GM15510 (cell line): ENCODE results near the gene ZNF561.

ENCODE experiments used
- POLR2A ChIP-seq: IDR thresholded peaks from 3 replicates; pipeline ENCODE4 v1.6.1; 2011; ENCODE audit warnings: borderline replicate concordance; ENCODE audit not compliant: insufficient read length; ENCODE audit errors: extremely low read depth

The ZNF561 gene

GRCh38 chr19:9621156-9622037 is at the start of gene ZNF561:
TSS of gene ZNF561 (minus strand) at chr19:9621232. CDS start at chr19:9619456, 1,776 bp downstream.
- peak; percentile 71 for TF ChIP-seq POLR2A

GRCh38 chr19:9668544-9668943 is 47.5 kb upstream of the ZNF561 start:
- TF ChIP-seq POLR2A, result no peak

- TF ChIP-seq POLR2A, result no peak
Observed at GRCh38 chr19:9667898-9668297, 46.9 kb upstream of the ZNF561 start.

- no peak for TF ChIP-seq POLR2A
Observed at GRCh38 chr19:9658769-9659168, 37.7 kb upstream of the ZNF561 start.

GRCh38 chr19:9650345-9650744 is 29.3 kb upstream of the ZNF561 start:
- TF ChIP-seq POLR2A, result no peak

- TF ChIP-seq POLR2A, result no peak
Observed at GRCh38 chr19:9645472-9645871, 24.4 kb upstream of the ZNF561 start.

- TF ChIP-seq POLR2A, result no peak
Observed at GRCh38 chr19:9644472-9644871, 23.4 kb upstream of the ZNF561 start.

- no peak for TF ChIP-seq POLR2A
Observed at GRCh38 chr19:9641810-9642209, 20.8 kb upstream of the ZNF561 start.

- no peak for TF ChIP-seq POLR2A
Observed at GRCh38 chr19:9640956-9641355, 19.9 kb upstream of the ZNF561 start.

GRCh38 chr19:9636018-9636417 is 15.0 kb upstream of the ZNF561 start:
- no peak for TF ChIP-seq POLR2A

GRCh38 chr19:9627856-9628255 is 6.8 kb upstream of the ZNF561 start:
- TF ChIP-seq POLR2A, result no peak

GRCh38 chr19:9622531-9622930 is 1.5 kb upstream of the ZNF561 start:
- TF ChIP-seq POLR2A, result no peak

- no peak for TF ChIP-seq POLR2A
Observed at GRCh38 chr19:9620842-9621155, 233 bp downstream of the ZNF561 start.

- no peak for TF ChIP-seq POLR2A
Observed at GRCh38 chr19:9615844-9616243, 5.2 kb downstream of the ZNF561 start.

- TF ChIP-seq POLR2A, result no peak
Observed at GRCh38 chr19:9610484-9611113, 10.4 kb downstream of the ZNF561 start.

- TF ChIP-seq POLR2A, result no peak
Observed at GRCh38 chr19:9608912-9609311, 12.1 kb downstream of the ZNF561 start.
